ENCODE measurements around the gene GRIA3.

The GRIA3 gene

GRCh38 chrX:123331349-123331748 lies 147.3 kb downstream of the GRIA3 start:
- Histone ChIP-seq H4K20me1 (ENCODE audit: insufficient read depth, low read length) (no peaks in the 10 kb centered on the region), H3K4me1 (ENCODE audit: insufficient read depth, low read length) (no peaks in the 10 kb centered on the region), H3K27me3 (ENCODE audit: insufficient read depth, low read length, poor library complexity) (no peaks in the 10 kb centered on the region), H3K36me3 (ENCODE audit: insufficient read depth, low read length) (no peaks in the 10 kb centered on the region), H3K9me3 (ENCODE audit: insufficient read depth, low read length, severe bottlenecking) (no peaks in the 10 kb centered on the region), H3K27ac (ENCODE audit: low read length) (no peak overlapping the region), H3K79me2 (ENCODE audit: insufficient read depth, low read length) (no peaks in the 10 kb centered on the region), H3K9ac (ENCODE audit: low read depth, low read length) (no peak overlapping the region), H3K4me3 (ENCODE audit: low read depth in 1 of 2, low read length in 2 of 2) (no peak overlapping the region), H2AFZ (ENCODE audit: low read depth, low read length) (no peak overlapping the region), H3K4me2 (ENCODE audit: insufficient read depth, low read length) (no peak overlapping the region)
- DNase-seq (no peak), ATAC-seq (ENCODE audit: insufficient read depth, low read depth) (no peak)
- TF ChIP-seq EZH2 (IDR thresholded peaks at IDR 0.05; ENCODE audit: borderline replicate concordance, low read depth, low read length, severe bottlenecking) = no peak
- no peak for TF ChIP-seq CTCF (IDR thresholded peaks at IDR 0.05; ENCODE audit: borderline replicate concordance, extremely low read depth, low read length, poor library complexity, severe bottlenecking)

DNA sequence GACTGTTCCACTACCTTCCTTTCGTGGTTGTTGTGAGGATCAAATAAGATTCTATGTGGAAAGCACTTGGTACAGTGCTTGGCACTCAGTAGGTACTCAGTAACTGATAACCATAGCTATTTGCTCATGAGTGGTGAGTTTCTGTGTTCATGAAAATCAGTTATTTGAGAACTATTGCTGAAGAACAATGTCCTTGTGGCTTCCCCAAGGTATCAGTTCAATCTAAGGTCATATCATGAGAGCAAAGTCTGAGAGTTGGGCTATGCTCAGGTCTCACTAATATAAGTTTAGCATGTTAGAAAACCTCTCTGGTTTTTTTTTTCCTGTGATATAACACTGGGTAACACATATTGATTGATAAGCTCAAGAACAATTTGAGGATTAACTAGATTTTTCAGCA lies 147.8 kb downstream of the GRIA3 start:
- TF ChIP-seq CTCF (IDR thresholded peaks at IDR 0.05; ENCODE audit: borderline replicate concordance, extremely low read depth, low read length, poor library complexity, severe bottlenecking) (no peak), EZH2 (IDR thresholded peaks at IDR 0.05; ENCODE audit: borderline replicate concordance, low read depth, low read length, severe bottlenecking) (no peak)
- Histone ChIP-seq H3K9me3 (ENCODE audit: insufficient read depth, low read length, severe bottlenecking) (no peaks in the 10 kb centered on the region), H3K9ac (ENCODE audit: low read depth, low read length) (no peak overlapping the region), H3K4me3 (ENCODE audit: low read depth in 1 of 2, low read length in 2 of 2) (no peak overlapping the region), H3K36me3 (ENCODE audit: insufficient read depth, low read length) (no peaks in the 10 kb centered on the region), H3K4me1 (ENCODE audit: insufficient read depth, low read length) (no peaks in the 10 kb centered on the region), H4K20me1 (ENCODE audit: insufficient read depth, low read length) (no peaks in the 10 kb centered on the region), H2AFZ (ENCODE audit: low read depth, low read length) (no peak overlapping the region), H3K79me2 (ENCODE audit: insufficient read depth, low read length) (no peaks in the 10 kb centered on the region), H3K4me2 (ENCODE audit: insufficient read depth, low read length) (no peak overlapping the region), H3K27me3 (ENCODE audit: insufficient read depth, low read length, poor library complexity) (no peaks in the 10 kb centered on the region), H3K27ac (ENCODE audit: low read length) (no peak overlapping the region)
- no peak for DNase-seq
- ATAC-seq (ENCODE audit: insufficient read depth, low read depth) = no peak

DNA sequence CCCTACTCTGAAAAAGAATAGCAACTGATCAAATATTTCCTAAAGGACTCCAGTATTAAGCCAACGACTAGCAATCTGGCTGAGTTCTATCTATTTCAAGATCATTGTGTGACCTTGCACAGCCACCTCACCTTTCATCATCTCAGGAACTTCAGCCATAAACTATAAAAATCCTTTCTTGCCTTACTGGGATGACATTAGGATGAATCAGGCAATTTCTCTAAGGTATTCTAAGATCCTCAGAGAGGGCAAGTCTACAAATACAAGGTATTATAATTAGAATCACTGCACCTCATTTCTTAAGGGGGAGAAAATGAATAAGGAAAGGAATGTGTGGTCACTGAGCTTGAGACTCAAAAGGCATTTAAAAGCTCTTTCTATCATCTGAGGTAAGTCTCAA lies 152.6 kb downstream of the GRIA3 start:
- TF ChIP-seq CTCF (IDR thresholded peaks at IDR 0.05; ENCODE audit: borderline replicate concordance, extremely low read depth, low read length, poor library complexity, severe bottlenecking) (no peak), EZH2 (IDR thresholded peaks at IDR 0.05; ENCODE audit: borderline replicate concordance, low read depth, low read length, severe bottlenecking) (no peak)
- no peaks in the 10 kb centered on the region for H4K20me1 ChIP-seq (ENCODE audit: insufficient read depth, low read length)
- H3K4me3 ChIP-seq (ENCODE audit: low read depth in 1 of 2, low read length in 2 of 2) = no peak overlapping the region
- ATAC-seq (ENCODE audit: insufficient read depth, low read depth) (no peak), DNase-seq (no peak)
- no peak overlapping the region for H3K27ac ChIP-seq (ENCODE audit: low read length)
- no peaks in the 10 kb centered on the region for H3K27me3 ChIP-seq (ENCODE audit: insufficient read depth, low read length, poor library complexity)
- no peaks in the 10 kb centered on the region for H3K79me2 ChIP-seq (ENCODE audit: insufficient read depth, low read length)
- no peak overlapping the region for H2AFZ ChIP-seq (ENCODE audit: low read depth, low read length)
- no peaks in the 10 kb centered on the region for H3K36me3 ChIP-seq (ENCODE audit: insufficient read depth, low read length)
- no peak overlapping the region for H3K4me2 ChIP-seq (ENCODE audit: insufficient read depth, low read length)
- H3K9me3 ChIP-seq (ENCODE audit: insufficient read depth, low read length, severe bottlenecking) = no peaks in the 10 kb centered on the region
- no peaks in the 10 kb centered on the region for H3K4me1 ChIP-seq (ENCODE audit: insufficient read depth, low read length)
- H3K9ac ChIP-seq (ENCODE audit: low read depth, low read length) = no peak overlapping the region

Data from DND-41 (cell line).